ENCODE results near the gene ABCB11.

- no peak for TF ChIP-seq CTCF (IDR thresholded peaks at IDR 0.05; ENCODE audit: insufficient read depth, low read length)
- no peak for TF ChIP-seq POLR2AphosphoS5 (IDR thresholded peaks at IDR 0.05; ENCODE audit: low read depth)
- TF ChIP-seq REST (IDR thresholded peaks at IDR 0.05; ENCODE audit: insufficient replicate concordance, low read depth), result no peak
- TF ChIP-seq SPI1 (IDR thresholded peaks at IDR 0.05; ENCODE audit: borderline replicate concordance, low read depth), result no peak
- TF ChIP-seq GABPA (IDR thresholded peaks at IDR 0.05; ENCODE audit: low read depth), result no peak
These were observed 146.1 kb downstream of the ABCB11 start for GRCh38 chr2:168884975-168885374.
